GM11168 (cell line): Measurements from ENCODE around the gene DDR2.
"Not testable (repeated sequence)": the region's sequence is repeated elsewhere in the genome, so short reads cannot be mapped to it uniquely, and the experiment has no call there.

Experiments used
- in situ Hi-C: fragments of 300-500 bp; cut with MboI; formaldehyde crosslinking; loops from one replicate; pipeline ENCODE4 v1.12.0; 2022; ENCODE audit warnings: low sequenced_read_pairs; ENCODE audit not compliant: unreplicated experiment

The DDR2 gene

GRCh38 chr1:162712317-162713029 is 80.2 kb downstream of the DDR2 start:
- in situ Hi-C loops, result no loop called here

DNA sequence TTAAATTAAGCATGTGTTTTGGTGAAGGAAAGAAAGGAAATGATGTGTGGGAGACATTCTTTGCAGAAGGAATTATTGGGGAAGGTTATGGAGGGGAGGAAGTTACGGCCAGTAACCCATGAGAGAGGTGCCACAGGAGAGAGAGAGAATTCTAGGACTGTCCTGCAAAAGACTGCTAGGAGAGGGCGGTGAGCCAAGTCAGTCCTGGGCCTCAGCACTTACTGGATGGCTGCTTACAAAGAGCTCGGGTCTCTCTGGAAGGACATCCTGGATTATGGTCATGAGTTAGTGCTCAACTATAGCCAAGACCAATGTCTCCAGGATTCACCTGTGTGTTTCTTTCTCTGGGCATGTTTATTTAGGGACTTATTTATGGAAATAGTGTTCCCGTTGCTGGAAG is 83.9 kb downstream of the DDR2 start:
- in situ Hi-C loops, result no loop called here

- in situ Hi-C loops, result no loop called here
These were observed 84.3 kb downstream of the DDR2 start for GRCh38 chr1:162716552-162716951.

DNA sequence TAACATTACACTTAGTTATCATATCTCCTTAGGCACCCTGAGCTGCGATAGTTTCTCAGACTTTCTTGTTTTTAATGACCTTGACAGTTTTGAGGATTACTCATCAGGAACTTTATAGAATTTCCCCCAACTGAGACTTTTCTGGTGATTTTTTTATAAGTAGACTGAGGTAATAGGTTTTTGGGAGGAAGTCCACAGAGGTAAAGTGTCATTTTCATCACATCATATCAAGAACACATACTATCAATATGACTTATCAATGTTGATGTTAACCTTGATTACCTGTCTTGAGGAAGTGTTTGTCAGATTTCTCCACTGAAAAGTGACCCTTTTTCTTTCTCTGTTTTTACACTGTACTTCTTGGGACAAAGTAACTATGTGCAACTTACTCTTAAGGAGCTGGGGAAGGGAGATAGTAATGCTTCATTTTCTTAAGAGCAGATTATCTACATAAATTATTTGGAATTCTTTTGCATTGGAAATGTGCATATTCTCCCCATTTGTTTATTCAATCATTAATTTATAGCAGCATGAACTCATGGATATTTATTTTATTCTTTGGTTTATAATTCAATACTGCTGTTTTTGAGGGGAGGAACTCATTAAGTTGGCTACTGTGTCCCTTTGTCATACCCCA is 85.4 kb downstream of the DDR2 start:
- in situ Hi-C loops, result no loop called here

DNA sequence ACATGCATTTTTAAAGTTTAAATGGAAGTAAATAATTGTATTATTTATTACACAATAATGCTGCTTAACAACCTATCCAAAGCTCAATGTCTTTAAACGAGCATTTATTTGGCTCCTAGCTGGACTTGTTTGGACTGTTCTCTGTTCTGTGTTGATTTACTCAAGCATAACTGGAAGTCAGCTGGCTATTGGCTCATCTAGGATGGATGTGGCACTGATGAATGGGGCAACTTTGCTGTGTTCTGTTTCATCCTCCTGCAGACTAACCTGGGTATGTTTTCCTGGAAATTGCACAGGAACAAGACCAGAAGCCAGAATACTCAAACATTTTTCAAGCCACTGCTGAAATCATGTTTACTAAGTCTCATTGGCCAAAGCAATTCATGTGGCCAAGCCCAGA is 87.4 kb downstream of the DDR2 start:
- in situ Hi-C loops, result no loop called here

DNA sequence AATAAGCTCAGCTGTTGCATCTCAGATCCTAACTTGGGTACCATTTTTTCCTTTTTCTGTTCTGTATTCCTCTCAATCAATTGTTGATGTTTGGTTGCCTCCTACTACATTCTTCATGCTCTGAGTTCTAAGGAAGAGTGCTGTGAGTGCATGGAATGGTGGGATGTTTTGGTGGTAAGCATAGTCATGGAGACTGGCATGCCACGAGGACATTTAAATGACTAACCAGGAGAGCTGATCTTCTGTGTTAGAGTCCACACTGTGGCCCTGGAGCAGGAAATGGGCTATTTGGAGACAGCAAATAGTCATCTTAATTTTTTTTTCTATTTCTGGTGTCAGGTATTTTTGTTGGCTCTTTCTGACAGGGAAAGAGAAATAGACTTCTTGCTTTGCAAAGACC is 88.7 kb downstream of the DDR2 start:
- in situ Hi-C loops, result no loop called here

- in situ Hi-C loops, result no loop called here
These were observed 89.2 kb downstream of the DDR2 start for GRCh38 chr1:162721471-162721870.

DNA sequence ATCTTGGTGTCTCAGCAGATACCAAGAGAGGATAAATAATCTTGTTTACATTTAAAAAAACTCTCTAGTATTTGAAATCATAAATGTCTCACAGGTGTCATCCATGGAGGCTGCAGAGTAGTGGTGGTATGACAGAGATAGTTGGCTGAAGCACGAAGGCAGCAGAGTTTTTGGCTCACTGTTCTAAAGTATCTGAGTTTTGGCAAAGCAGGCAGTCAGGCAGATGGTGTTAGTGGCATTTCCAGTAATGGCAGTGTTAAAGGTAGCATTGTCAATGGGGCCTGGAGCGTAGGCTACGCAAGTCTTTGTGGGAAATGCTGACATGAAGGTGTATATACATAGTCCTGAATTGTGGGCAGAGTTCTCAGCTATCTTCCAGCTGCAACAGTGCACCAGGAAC is 89.8 kb downstream of the DDR2 start:
- in situ Hi-C loops, result no loop called here

GRCh38 chr1:162724583-162725120 is 92.4 kb downstream of the DDR2 start:
- in situ Hi-C loops, result no loop called here

DNA sequence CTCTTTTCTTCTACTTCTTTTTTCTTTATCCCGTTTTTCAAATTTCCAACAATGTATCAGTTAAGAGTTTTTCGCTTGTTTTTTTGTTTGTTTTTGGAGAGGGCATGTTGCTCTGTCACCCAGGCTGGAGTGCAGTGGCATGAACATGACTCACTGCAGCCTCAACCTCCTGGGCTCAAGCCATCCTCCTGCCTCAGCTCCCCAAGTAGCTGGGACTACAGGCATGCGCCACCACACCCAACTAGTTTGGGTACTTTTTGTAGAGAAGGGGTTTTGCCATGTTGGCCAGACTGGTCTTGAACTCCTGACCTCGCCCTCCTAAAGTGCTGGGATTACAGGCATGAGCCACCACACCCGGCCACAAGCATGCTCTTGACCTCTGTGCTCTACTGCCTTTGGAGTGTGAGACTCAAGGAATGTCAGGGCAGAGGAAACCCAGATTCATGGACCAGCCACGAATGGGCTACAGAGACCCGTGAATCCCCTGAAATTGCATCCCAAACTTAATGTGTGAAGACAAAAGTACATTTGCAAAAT is 93.1 kb downstream of the DDR2 start:
- in situ Hi-C loops, result no loop called here

GRCh38 chr1:162726555-162726954 is 94.3 kb downstream of the DDR2 start:
- in situ Hi-C loops, result no loop called here

- in situ Hi-C loops, result not testable (repeated sequence)
These were observed 95.2 kb downstream of the DDR2 start for GRCh38 chr1:162727493-162727892.

GRCh38 chr1:162728573-162728972 is 96.3 kb downstream of the DDR2 start:
- in situ Hi-C loops, result no loop called here

GRCh38 chr1:162729195-162729774 is 97.0 kb downstream of the DDR2 start:
- in situ Hi-C loops, result not testable (repeated sequence)

DNA sequence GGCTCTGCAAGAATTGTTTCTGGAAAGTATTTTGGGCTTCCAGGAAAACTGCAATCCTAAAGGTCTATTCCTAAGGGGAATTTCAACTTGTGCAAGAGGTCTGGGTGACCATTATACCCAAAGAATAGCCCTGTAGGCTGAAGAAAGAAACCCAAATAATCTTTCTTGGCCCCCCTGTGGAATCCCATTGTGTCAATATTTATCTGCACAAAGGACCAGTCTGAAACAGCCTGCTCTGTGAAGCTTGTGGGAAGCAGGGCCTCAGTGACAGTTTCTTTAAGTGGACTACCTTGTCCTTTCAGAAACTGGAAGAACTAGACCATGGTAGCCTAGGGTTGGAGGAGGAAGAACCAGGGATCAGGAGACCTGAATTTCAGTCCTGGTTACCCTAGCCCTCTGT is 99.8 kb downstream of the DDR2 start:
- in situ Hi-C loops, result no loop called here

GRCh38 chr1:162732566-162733335 is 100.5 kb downstream of the DDR2 start:
- in situ Hi-C loops, result no loop called here

DNA sequence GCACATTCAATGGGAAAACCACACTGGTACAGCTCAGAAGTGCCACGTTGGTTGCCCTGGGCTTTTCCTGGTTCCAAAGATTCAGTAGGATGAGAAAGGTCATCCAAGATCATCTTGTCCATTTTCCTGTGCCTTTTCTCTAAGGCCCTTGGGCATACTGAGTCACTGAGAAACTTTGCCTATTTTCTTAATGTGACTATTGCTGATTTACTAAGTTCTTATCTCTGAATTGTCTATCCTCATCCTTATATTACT is 101.0 kb downstream of the DDR2 start:
- in situ Hi-C loops, result no loop called here

GRCh38 chr1:162734047-162734446 is 101.8 kb downstream of the DDR2 start:
- in situ Hi-C loops, result no loop called here

GRCh38 chr1:162736184-162736583 is 103.9 kb downstream of the DDR2 start:
- in situ Hi-C loops, result no loop called here

- in situ Hi-C loops, result no loop called here
These were observed 104.4 kb downstream of the DDR2 start for GRCh38 chr1:162736633-162737067.

- in situ Hi-C loops, result no loop called here
These were observed 108.5 kb downstream of the DDR2 start for GRCh38 chr1:162740755-162741154.
